K562 (cell line): Measurements from ENCODE around the gene NKD1. TPM values are rescaled to one million over a fixed set of nuclear protein-coding genes. Genes with fewer than 3 reads are reported as not detected.

Experiments used
- ATAC-seq: fragments of 200-7000 bp; cut with Tn5 transposase; 3 replicates; pipeline ENCODE4 v1.9.1; 2020; ENCODE audit warnings: moderate library complexity
- BruUV-seq: library from RNA; stranded (reverse); fragments of 400-500 nt; replicated peaks from 2 replicates; lab custom pipeline; 2021; lab: Mats Ljungman, UMichigan
- CTCF ChIA-PET: fragments of 300-600 bp; formaldehyde crosslinking; extraction: SDS; loops from one replicate; lab custom pipeline; 2021; ENCODE audit warnings: low intra/inter-chr PET ratio; lab: Yijun Ruan, JAX
- POLR2A ChIA-PET: fragments of 300-600, 350-650 bp; sonication (Branson Sonifier 250); formaldehyde crosslinking; extraction: SDS; loops from one replicate; lab custom pipeline; 2021; ENCODE audit warnings: antibody characterized with exemption, inconsistent platforms; lab: Yijun Ruan, JAX
- DNase-seq, 4 experiments: peaks; one replicate each; pipeline versions ENCODE4 v3.0.0 to v3.0.0-alpha.2; 2011 to 2018; ENCODE audit warnings: low spot score in 3 of 4, mixed read lengths in 3 of 4; ENCODE audit errors: extremely low read depth in 1 of 4
- FAIRE-seq: peaks from 2 replicates; lab custom pipeline; 2011; peaks lifted over from hg19 to GRCh38; lab: Jason Lieb, UNC
- H2AFZ ChIP-seq: 2 replicates; pipeline ENCODE4 v1.6.0; 2011; ENCODE audit warnings: low read depth, low read length, control low read depth, inconsistent platforms
- H3K27ac ChIP-seq: fragments of 200-600 bp; 3 replicates; pipeline ENCODE4 v1.8.0; 2011; ENCODE audit warnings: low read depth, mild to moderate bottlenecking, control low read depth, inconsistent platforms, low read length, moderate library complexity, mixed read lengths; ENCODE audit errors: extremely low read depth
- H3K27me3 ChIP-seq, 2 experiments: fragments of 300-600 bp in 1 of 2; 2 replicates in 1 of 2; 3 replicates in 1 of 2; pipeline versions ENCODE4 v1.6.0 to v1.8.0; 2011; ENCODE audit warnings: inconsistent platforms in 2 of 2, low read length in 2 of 2, mild to moderate bottlenecking in 1 of 2, mixed read lengths in 1 of 2, moderate library complexity in 1 of 2; ENCODE audit not compliant: control insufficient read depth in 2 of 2, insufficient read depth in 2 of 2
- H3K36me3 ChIP-seq: fragments of 300-600 bp; 3 replicates; pipeline ENCODE4 v1.8.0; 2011; ENCODE audit warnings: mild to moderate bottlenecking, low read length, inconsistent platforms; ENCODE audit not compliant: control insufficient read depth, insufficient read depth
- H3K4me1 ChIP-seq, 2 experiments: fragments of 200-600 bp in 1 of 2; replicated peaks in 1 of 2; 2 replicates in 1 of 2; 3 replicates in 1 of 2; pipeline versions ENCODE4 v1.5.1 to v1.8.0; 2011; ENCODE audit warnings: inconsistent platforms in 2 of 2, low read length in 2 of 2, mild to moderate bottlenecking in 1 of 2, mixed read lengths in 1 of 2, moderate library complexity in 1 of 2; ENCODE audit not compliant: control insufficient read depth in 2 of 2, insufficient read depth in 2 of 2
- H3K4me2 ChIP-seq: 2 replicates; pipeline ENCODE4 v1.6.1; 2011; ENCODE audit warnings: low read length, control low read depth, inconsistent platforms, mixed read lengths; ENCODE audit not compliant: insufficient read depth
- H3K4me3 ChIP-seq: fragments of 200-600 bp; sonication (generic), shearing (Covaris generic); 2 replicates; pipeline ENCODE4 v1.5.1; 2016; ENCODE audit warnings: control low read depth, inconsistent platforms
- H3K79me2 ChIP-seq: fragments of 200-600 bp; 3 replicates; pipeline ENCODE4 v1.8.0; 2011; ENCODE audit warnings: low read length, inconsistent platforms; ENCODE audit not compliant: control insufficient read depth, insufficient read depth
- H3K9ac ChIP-seq, 2 experiments: 2 replicates each; pipeline versions ENCODE4 v1.6.0 to v1.6.1; 2011; ENCODE audit warnings: low read depth in 2 of 2, low read length in 2 of 2, control low read depth in 1 of 2, inconsistent platforms in 1 of 2, mild to moderate bottlenecking in 1 of 2, mixed read lengths in 1 of 2; ENCODE audit not compliant: insufficient read depth in 1 of 2
- H3K9me1 ChIP-seq: one replicate; pipeline ENCODE4 v1.6.0; 2011; ENCODE audit warnings: inconsistent platforms, mild to moderate bottlenecking, low read length, moderate library complexity; ENCODE audit not compliant: control insufficient read depth, insufficient read depth
- H3K9me3 ChIP-seq: replicated peaks from 2 replicates; pipeline ENCODE4 v1.5.1; 2011; ENCODE audit warnings: low read depth, low read length, inconsistent platforms; ENCODE audit not compliant: control insufficient read depth, insufficient read depth
- H4K20me1 ChIP-seq: replicated peaks from 2 replicates; pipeline ENCODE4 v1.6.1; 2011; ENCODE audit warnings: low read length, inconsistent platforms, mixed read lengths; ENCODE audit not compliant: control insufficient read depth, insufficient read depth
- BHLHE40 ChIP-seq: IDR thresholded peaks from 2 replicates; pipeline ENCODE4 v1.6.1; 2011; ENCODE audit warnings: low read length, improper control_type of control experiment
- FOXA1 ChIP-seq: fragments of 450-650 bp; IDR thresholded peaks from 2 replicates; pipeline ENCODE4 v1.6.1; 2016; ENCODE audit warnings: mild to moderate bottlenecking, borderline replicate concordance
- GABPB1 ChIP-seq: sonication (generic); formaldehyde crosslinking; IDR thresholded peaks from 2 replicates; pipeline ENCODE4 v1.8.0; 2022; ENCODE audit warnings: mild to moderate bottlenecking, missing genetic modification reagents
- GTF2A2 ChIP-seq: IDR thresholded peaks from 2 replicates; pipeline ENCODE4 v1.6.1; 2016; ENCODE audit warnings: mild to moderate bottlenecking, missing genetic modification characterization, missing compliant biosample characterization
- HMG20A ChIP-seq: fragments of 450-650 bp; formaldehyde crosslinking; conservative IDR thresholded peaks from 2 replicates; pipeline ENCODE4 v1.4.0; 2020; ENCODE audit warnings: mild to moderate bottlenecking, mixed read lengths
- KLF6 ChIP-seq: fragments of 250-450 bp; sonication (Bioruptor Pico); IDR thresholded peaks from 2 replicates; pipeline ENCODE4 v1.4.0; 2020; ENCODE audit warnings: mild to moderate bottlenecking, moderate library complexity, borderline replicate concordance
- SREBF2 ChIP-seq: sonication (generic); formaldehyde crosslinking; IDR thresholded peaks from 2 replicates; pipeline ENCODE4 v1.4.0; 2020; ENCODE audit warnings: mild to moderate bottlenecking, missing genetic modification reagents
- TAF9B ChIP-seq: fragments of 450-650 bp; IDR thresholded peaks from 2 replicates; pipeline ENCODE4 v1.6.1; 2018; ENCODE audit warnings: mild to moderate bottlenecking; ENCODE audit not compliant: partially characterized antibody
- TBL1XR1 ChIP-seq, 2 experiments: IDR thresholded peaks; 2 replicates each; pipeline ENCODE4 v1.6.1; 2012; ENCODE audit warnings: improper control_type of control experiment in 2 of 2, low read length in 2 of 2, mild to moderate bottlenecking in 1 of 2
- ZNF398 ChIP-seq: fragments of 250-450 bp; sonication (Bioruptor Pico); IDR thresholded peaks from 2 replicates; pipeline ENCODE4 v1.8.0; 2021; ENCODE audit warnings: moderate library complexity, mild to moderate bottlenecking, inconsistent platforms
- WGBS: fragments of 100-300 bp; shearing (Covaris generic); methylation state at CpG from one replicate; pipeline ENCODE4 v1.1.6; 2016; ENCODE audit warnings: low coverage, mixed read lengths; ENCODE audit not compliant: insufficient coverage; ENCODE audit errors: missing lambda C conversion rate; 5-methylcytosine and 5-hydroxymethylcytosine counted together
- in situ Hi-C: fragments of 300-500 bp; cut with MboI; formaldehyde crosslinking; loops from 4 replicates; pipeline ENCODE4 v1.15.0; 2018; ENCODE audit warnings: inconsistent platforms, mixed read lengths
- intact Hi-C: fragments of 100-400 bp; cut with micrococcal nuclease; formaldehyde crosslinking; loops from 2 replicates; pipeline ENCODE4 v1.14.2; 2022
- polyA plus RNA-seq, 8 experiments: library from polyadenylated mRNA; depleted of rRNA in 4 of 8; stranded (reverse) in 5 of 8; unstranded in 3 of 8; fragments of >200 nt; fragmentation: Nextera tagmentation in 2 of 8; fragmentation: Illumina TruSeq in 1 of 8; extraction: Ambion mirVana in 2 of 8; extraction: Trizol in 1 of 8; gene quantifications; 2 replicates each; pipeline versions ENCODE4 v1.2.1 to v1.2.3, GENCODE V29; 2011 to 2014; ENCODE audit warnings: inconsistent platforms in 1 of 8, missing spikeins in 1 of 8
- total RNA-seq, 7 experiments: library from RNA; depleted of rRNA in 6 of 7; stranded (reverse); fragments of >200 nt in 6 of 7; fragmentation: Illumina TruSeq in 2 of 7; extraction: Trizol in 2 of 7; gene quantifications; 2 replicates each; pipeline versions ENCODE4 v1.2.1 to v1.2.3, GENCODE V29; 2011 to 2021; ENCODE audit warnings: low replicate concordance in 1 of 7
- TF ChIP-seq, protein P1 (sequence below), 2 experiments: fragments of 450-650 bp; conservative IDR thresholded peaks; 2 replicates each; pipeline ENCODE4 v1.6.1; 2017; ENCODE audit warnings: mild to moderate bottlenecking in 2 of 2, moderate library complexity in 2 of 2
- TF ChIP-seq, protein P2 (sequence below), 2 experiments: IDR thresholded peaks in 1 of 2; conservative IDR thresholded peaks in 1 of 2; 2 replicates each; pipeline ENCODE4 v1.6.1; 2016; ENCODE audit warnings: low read depth in 2 of 2, mild to moderate bottlenecking in 1 of 2, missing compliant biosample characterization in 1 of 2, missing genetic modification characterization in 1 of 2, moderate library complexity in 1 of 2

Gene NKD1
- total and polyA plus RNA-seq, 9 of the 15 experiments (the other 6 are each of a cell fraction or from before 2014, with no cell fraction given), result under 0.01 to 0.24 (median 0.04) TPM; not detected in 2

DNA sequence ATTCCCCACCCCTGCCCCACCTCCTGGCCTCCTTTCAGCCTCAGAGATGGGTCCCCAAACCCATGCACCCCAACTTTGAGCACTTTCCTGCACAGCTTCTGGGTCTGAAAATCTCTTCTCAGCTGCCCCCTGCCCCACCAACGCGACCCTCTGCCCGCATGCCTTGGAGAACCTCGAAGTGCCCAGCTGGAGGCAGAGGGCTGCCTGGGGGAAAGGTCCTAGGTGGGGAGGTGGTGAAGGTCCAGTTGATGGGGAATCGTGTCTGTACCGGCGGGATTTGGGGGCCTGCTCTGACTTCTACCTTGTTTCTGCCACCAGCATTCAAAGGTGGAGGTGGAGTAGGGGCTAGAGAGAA, 1.3 kb downstream of the NKD1 start:
- in situ Hi-C loops, result no loop called here

More for the DNA sequence above, 1.3 kb downstream of the NKD1 start:
- ChIA-PET POLR2A (interaction anchor here (0.6 kb wide), 1 partner anchor 1721 kb away, joined by 4 read pairs; no protein-coding TSS in a partner anchor), CTCF (no interaction called here)
- FAIRE-seq, result no peak
- Histone ChIP-seq H3K27ac (no peak overlapping the region), H3K9me1 (no peaks in the 10 kb centered on the region), H3K27me3 (peaks cover 15 to 36% of the 10 kb centered on the region in 2 experiments; a peak in 4 of 5 replicates), H3K36me3 (no peaks in the 10 kb centered on the region), H3K9me3 (no peaks in the 10 kb centered on the region), H3K9ac (no peak overlapping the region), H3K4me1 (peaks cover 0 to 18% of the 10 kb centered on the region in 2 experiments; a peak in 2 of 5 replicates), H3K4me3 (no peak overlapping the region), H4K20me1 (no peaks in the 10 kb centered on the region; the same call in 1 of the 2 replicates), H3K4me2 (no peak overlapping the region), H2AFZ (no peak overlapping the region), H3K79me2 (no peaks in the 10 kb centered on the region)
- intact Hi-C loops, result no loop called here
- DNase-seq, result no peak
- ATAC-seq, result no peak
- TF ChIP-seq FOXA1 (no peak), KLF6 (CRISPR knock-in tag) (no peak), GTF2A2 (tag) (no peak), TBL1XR1 (IDR thresholded peaks at IDR 0.05; ENCODE audit: low read length in 2 of 2) (no peak), GABPB1 (CRISPR knock-in tag) (no peak), TAF9B (no peak), HMG20A (CRISPR knock-in tag) (no peak), BHLHE40 (no peak), SREBF2 (CRISPR knock-in tag) (no peak), ZNF398 (no peak)
- TF ChIP-seq, protein P1, sequence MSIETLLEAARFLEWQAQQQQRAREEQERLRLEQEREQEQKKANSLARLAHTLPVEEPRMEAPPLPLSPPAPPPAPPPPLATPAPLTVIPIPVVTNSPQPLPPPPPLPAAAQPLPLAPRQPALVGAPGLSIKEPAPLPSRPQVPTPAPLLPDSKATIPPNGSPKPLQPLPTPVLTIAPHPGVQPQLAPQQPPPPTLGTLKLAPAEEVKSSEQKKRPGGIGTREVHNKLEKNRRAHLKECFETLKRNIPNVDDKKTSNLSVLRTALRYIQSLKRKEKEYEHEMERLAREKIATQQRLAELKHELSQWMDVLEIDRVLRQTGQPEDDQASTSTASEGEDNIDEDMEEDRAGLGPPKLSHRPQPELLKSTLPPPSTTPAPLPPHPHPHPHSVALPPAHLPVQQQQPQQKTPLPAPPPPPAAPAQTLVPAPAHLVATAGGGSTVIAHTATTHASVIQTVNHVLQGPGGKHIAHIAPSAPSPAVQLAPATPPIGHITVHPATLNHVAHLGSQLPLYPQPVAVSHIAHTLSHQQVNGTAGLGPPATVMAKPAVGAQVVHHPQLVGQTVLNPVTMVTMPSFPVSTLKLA (conservative IDR thresholded peaks at IDR 0.05), result no peak
- TF ChIP-seq, protein P2, sequence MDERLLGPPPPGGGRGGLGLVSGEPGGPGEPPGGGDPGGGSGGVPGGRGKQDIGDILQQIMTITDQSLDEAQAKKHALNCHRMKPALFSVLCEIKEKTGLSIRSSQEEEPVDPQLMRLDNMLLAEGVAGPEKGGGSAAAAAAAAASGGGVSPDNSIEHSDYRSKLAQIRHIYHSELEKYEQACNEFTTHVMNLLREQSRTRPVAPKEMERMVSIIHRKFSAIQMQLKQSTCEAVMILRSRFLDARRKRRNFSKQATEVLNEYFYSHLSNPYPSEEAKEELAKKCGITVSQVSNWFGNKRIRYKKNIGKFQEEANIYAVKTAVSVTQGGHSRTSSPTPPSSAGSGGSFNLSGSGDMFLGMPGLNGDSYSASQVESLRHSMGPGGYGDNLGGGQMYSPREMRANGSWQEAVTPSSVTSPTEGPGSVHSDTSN (CRISPR knock-in tag; IDR thresholded peaks at IDR 0.05; ENCODE audit: low read depth), result no peak
- TF ChIP-seq, protein P2 (tag; conservative IDR thresholded peaks at IDR 0.05; ENCODE audit: low read depth), result no peak
- 1% methylated on average over 7 of the region's 7 CpGs for WGBS
- no TSS peak for BruUV-seq
